ENCODE results near the gene CFAP298. TPM values are rescaled to one million over a fixed set of nuclear protein-coding genes. Genes with fewer than 3 reads are reported as not detected.

Gene CFAP298
- total and polyA plus RNA-seq, 2 of the 13 experiments (the other 11 are each of a cell fraction or from before 2014, with no cell fraction given): 21.2 to 62.2 TPM

GRCh38 chr21:32592929-32593502 is 19.2 kb downstream of the CFAP298 start (continued):
- no peak for TF ChIP-seq RORA (CRISPR knock-in tag; IDR thresholded peaks at IDR 0.05)
- peak; percentile 100 for TF ChIP-seq PAXIP1 (CRISPR knock-in tag; conservative IDR thresholded peaks at IDR 0.05)
- peak; percentile 80 for TF ChIP-seq ZNF644 (CRISPR knock-in tag; IDR thresholded peaks at IDR 0.05; ENCODE audit: low read depth)
- TF ChIP-seq FLYWCH1 (CRISPR knock-in tag; IDR thresholded peaks at IDR 0.05): no peak
- peak; percentile 82; the same call in 1 of the 2 replicates for TF ChIP-seq HOXA9 (CRISPR knock-in tag; IDR thresholded peaks at IDR 0.05; ENCODE audit: borderline replicate concordance)
- TF ChIP-seq RAD51 (IDR thresholded peaks at IDR 0.05; ENCODE audit: borderline replicate concordance): no peak
- 0 out of 2 replicates have a peak, but pooled peaks have one; percentile 59 for TF ChIP-seq ZNF543 (CRISPR knock-in tag; IDR thresholded peaks at IDR 0.05)
- TF ChIP-seq KAT8 (CRISPR knock-in tag; IDR thresholded peaks at IDR 0.05): peak; percentile 83
- no peak for TF ChIP-seq ZBTB40 (IDR thresholded peaks at IDR 0.05)
- peak; percentile 66; the same call in 1 of the 2 replicates for TF ChIP-seq ZBTB40 (CRISPR knock-in tag; IDR thresholded peaks at IDR 0.05)
- no peak for TF ChIP-seq MBNL3 (CRISPR knock-in tag; conservative IDR thresholded peaks at IDR 0.05)
- peak; percentile 88 for TF ChIP-seq IKZF5 (CRISPR knock-in tag; IDR thresholded peaks at IDR 0.05)
- TF ChIP-seq SNRNP70 (IDR thresholded peaks at IDR 0.05; ENCODE audit: low read depth, low read length): no peak
- TF ChIP-seq ZNF530 (CRISPR knock-in tag; IDR thresholded peaks at IDR 0.05; ENCODE audit: low read depth): no peak
- no peak for TF ChIP-seq TAF15 (IDR thresholded peaks at IDR 0.05; ENCODE audit: low read depth, low read length, poor library complexity, severe bottlenecking)
- peak; percentile 42; the same call in 1 of the 2 replicates for TF ChIP-seq ELF1 (CRISPR knock-in tag; IDR thresholded peaks at IDR 0.05)

All from HepG2 (cell line).